Adrenal gland (tissue), 5 donors: ENCODE data around the gene FTSJ1.

ENCODE experiments used
- CTCF ChIP-seq, 6 experiments: fragments of 450-650 bp in 4 of 6; fragments of 200-600 bp in 2 of 6; sonication (generic) in 1 of 6; IDR thresholded peaks; 1 replicate in 5 of 6; 2 replicates in 1 of 6; pipeline versions ENCODE4 v1.5.1 to v1.8.0; 2016 to 2021; ENCODE audit warnings: antibody characterized with exemption in 6 of 6, mild to moderate bottlenecking in 2 of 6, moderate library complexity in 1 of 6
- POLR2A ChIP-seq, 2 donors: fragments of 450-650 bp; IDR thresholded peaks; one replicate each; pipeline ENCODE4 v1.6.1; 2017; ENCODE audit warnings: antibody characterized with exemption in 2 of 2, mild to moderate bottlenecking in 2 of 2, moderate library complexity in 1 of 2
- donor health status: DM: no; HTN: no; CAD: no.

- TF ChIP-seq CTCF (IDR thresholded peaks at IDR 0.05) (no peak), POLR2A (IDR thresholded peaks at IDR 0.05) (no peak)
These were observed 39.8 kb downstream of the FTSJ1 start for GRCh38 chrX:48515842-48516241.
